Astrocyte (in vitro differentiated cells and primary cell): ENCODE measurements around the gene NHLH1.

Experiments used
- EZH2 ChIP-seq: IDR thresholded peaks from 2 replicates; pipeline ENCODE4 v1.6.1; 2012; ENCODE audit warnings: mild to moderate bottlenecking, low read length, inconsistent platforms; ENCODE audit not compliant: insufficient read depth
- TF ChIP-seq, protein P1 (sequence below): IDR thresholded peaks from 2 replicates; pipeline ENCODE4 v1.5.1; 2011; ENCODE audit warnings: low read depth, mild to moderate bottlenecking, inconsistent platforms, low read length, moderate library complexity; ENCODE audit not compliant: insufficient read depth

DNA sequence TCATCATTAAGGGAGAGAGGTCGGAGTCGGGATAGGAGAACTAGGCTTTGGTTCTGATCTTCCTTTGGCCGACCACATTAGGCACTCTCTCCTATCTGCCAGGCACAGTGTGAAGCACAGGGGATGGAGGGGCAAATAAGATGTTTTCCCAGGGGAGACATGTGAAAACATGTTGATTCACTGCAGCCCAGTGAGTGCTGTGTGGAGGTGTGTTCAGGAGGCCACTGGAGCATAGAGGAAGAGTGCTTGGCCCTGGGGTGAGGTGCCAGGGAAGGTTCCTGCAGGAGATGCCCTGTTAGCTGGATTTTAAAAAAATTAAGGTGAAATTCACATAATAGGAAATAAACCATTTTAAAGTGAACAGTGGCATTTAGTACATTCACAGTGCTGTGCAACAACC lies 37.2 kb downstream of the NHLH1 start:
- TF ChIP-seq, protein P1, sequence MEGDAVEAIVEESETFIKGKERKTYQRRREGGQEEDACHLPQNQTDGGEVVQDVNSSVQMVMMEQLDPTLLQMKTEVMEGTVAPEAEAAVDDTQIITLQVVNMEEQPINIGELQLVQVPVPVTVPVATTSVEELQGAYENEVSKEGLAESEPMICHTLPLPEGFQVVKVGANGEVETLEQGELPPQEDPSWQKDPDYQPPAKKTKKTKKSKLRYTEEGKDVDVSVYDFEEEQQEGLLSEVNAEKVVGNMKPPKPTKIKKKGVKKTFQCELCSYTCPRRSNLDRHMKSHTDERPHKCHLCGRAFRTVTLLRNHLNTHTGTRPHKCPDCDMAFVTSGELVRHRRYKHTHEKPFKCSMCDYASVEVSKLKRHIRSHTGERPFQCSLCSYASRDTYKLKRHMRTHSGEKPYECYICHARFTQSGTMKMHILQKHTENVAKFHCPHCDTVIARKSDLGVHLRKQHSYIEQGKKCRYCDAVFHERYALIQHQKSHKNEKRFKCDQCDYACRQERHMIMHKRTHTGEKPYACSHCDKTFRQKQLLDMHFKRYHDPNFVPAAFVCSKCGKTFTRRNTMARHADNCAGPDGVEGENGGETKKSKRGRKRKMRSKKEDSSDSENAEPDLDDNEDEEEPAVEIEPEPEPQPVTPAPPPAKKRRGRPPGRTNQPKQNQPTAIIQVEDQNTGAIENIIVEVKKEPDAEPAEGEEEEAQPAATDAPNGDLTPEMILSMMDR, result no peak
- TF ChIP-seq EZH2, result no peak
